Gastroesophageal sphincter (tissue), 3 donors: ENCODE measurements around the gene CCDC136.

Experiments
- EP300 ChIP-seq: sonication (generic); formaldehyde crosslinking; IDR thresholded peaks from one replicate; pipeline ENCODE4 v1.6.1; 2017; ENCODE audit warnings: antibody characterized with exemption, mild to moderate bottlenecking
- POLR2A ChIP-seq, 2 donors: fragments of 450-650 bp; IDR thresholded peaks; one replicate each; pipeline ENCODE4 v1.6.1; 2017; ENCODE audit warnings: antibody characterized with exemption in 2 of 2, mild to moderate bottlenecking in 2 of 2, moderate library complexity in 1 of 2
- POLR2AphosphoS5 ChIP-seq: sonication (generic); formaldehyde crosslinking; IDR thresholded peaks from one replicate; pipeline ENCODE4 v1.6.1; 2017; ENCODE audit warnings: antibody characterized with exemption
- TF ChIP-seq, protein P1 (sequence below), 4 experiments: fragments of 200-600 bp in 2 of 4; fragments of 450-650 bp in 2 of 4; sonication (generic) in 1 of 4; IDR thresholded peaks; one replicate each; pipeline ENCODE4 v1.5.1; 2017 to 2019; ENCODE audit warnings: antibody characterized with exemption in 4 of 4, mild to moderate bottlenecking in 2 of 4, moderate library complexity in 2 of 4

DNA sequence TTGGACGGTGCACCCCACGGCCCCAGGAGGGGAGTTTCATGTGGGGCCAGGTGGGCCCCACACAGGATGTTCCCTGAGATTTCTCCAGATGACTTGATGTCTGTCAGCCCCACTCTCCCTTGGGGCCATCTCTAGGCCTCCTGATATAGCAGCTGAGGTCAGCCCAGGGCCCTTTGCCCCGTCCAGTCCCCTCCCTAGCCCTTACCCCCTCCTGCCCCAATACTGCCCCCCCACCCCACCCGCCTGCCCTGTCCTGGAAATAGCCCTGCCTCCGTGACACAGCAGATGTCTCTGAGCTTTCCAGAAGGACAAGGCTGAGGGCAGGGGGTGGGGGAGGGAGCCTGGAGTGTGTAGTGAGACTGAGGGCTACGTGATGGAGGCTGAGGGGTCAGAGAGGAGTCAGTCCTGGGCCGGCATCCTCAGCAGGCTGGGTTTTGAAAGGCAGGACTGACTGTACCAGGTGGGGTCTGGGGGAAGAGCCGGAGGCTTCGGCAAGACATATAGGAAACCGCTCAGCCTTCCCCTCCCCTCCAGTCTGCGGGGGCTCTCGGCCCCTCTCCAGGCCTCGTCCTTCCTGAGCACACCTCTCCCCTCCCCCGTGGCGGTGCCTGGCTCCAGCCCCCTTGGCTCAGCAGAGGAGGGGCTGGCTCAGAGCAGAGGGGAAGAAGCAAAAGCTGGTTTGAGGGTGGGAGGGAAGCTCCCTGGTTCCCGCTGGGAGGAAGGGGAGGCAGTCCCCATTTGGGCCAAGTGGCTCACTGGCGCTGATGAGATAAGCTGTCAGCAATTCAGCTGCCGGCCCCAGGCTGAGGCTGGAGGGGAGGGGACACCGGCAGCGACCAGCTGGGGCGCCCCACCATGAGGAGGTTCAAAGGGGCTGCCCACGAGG lies 40.5 kb downstream of the CCDC136 start:
- TF ChIP-seq, protein P1, sequence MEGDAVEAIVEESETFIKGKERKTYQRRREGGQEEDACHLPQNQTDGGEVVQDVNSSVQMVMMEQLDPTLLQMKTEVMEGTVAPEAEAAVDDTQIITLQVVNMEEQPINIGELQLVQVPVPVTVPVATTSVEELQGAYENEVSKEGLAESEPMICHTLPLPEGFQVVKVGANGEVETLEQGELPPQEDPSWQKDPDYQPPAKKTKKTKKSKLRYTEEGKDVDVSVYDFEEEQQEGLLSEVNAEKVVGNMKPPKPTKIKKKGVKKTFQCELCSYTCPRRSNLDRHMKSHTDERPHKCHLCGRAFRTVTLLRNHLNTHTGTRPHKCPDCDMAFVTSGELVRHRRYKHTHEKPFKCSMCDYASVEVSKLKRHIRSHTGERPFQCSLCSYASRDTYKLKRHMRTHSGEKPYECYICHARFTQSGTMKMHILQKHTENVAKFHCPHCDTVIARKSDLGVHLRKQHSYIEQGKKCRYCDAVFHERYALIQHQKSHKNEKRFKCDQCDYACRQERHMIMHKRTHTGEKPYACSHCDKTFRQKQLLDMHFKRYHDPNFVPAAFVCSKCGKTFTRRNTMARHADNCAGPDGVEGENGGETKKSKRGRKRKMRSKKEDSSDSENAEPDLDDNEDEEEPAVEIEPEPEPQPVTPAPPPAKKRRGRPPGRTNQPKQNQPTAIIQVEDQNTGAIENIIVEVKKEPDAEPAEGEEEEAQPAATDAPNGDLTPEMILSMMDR (IDR thresholded peaks at IDR 0.05) = peak in 1 of 4 experiments; percentile 2
- peak; percentile 5 to 10 for TF ChIP-seq POLR2A (IDR thresholded peaks at IDR 0.05)
- TF ChIP-seq POLR2AphosphoS5 = no peak
- no peak for TF ChIP-seq EP300
